Naive B cell (primary cell): Measurements from ENCODE around the gene REC114. TPM values are rescaled to one million over a fixed set of nuclear protein-coding genes. Genes with fewer than 3 reads are reported as not detected.

Experiments used
- ATAC-seq, 2 donors: fragments of 150-1000 bp; cut with Tn5 transposase; 2 replicates each; pipeline ENCODE4 v1.10.0; 2021; ENCODE audit warnings: low read depth in 2 of 2, mild to moderate bottlenecking in 2 of 2, moderate library complexity in 2 of 2
- DNase-seq: peaks from one replicate; pipeline ENCODE4 v3.0.0; 2022
- H3K27ac Mint-ChIP-seq, 6 donors: one replicate each; pipeline ENCODE4 v1.8.0; 2020 to 2022; ENCODE audit warnings: mild to moderate bottlenecking in 6 of 6, mixed read lengths in 6 of 6, moderate library complexity in 5 of 6, inconsistent platforms in 2 of 6
- H3K27me3 Mint-ChIP-seq, 3 donors: one replicate each; pipeline ENCODE4 v1.8.0; 2021 to 2022; ENCODE audit warnings: mixed read lengths in 3 of 3, mild to moderate bottlenecking in 1 of 3
- H3K36me3 Mint-ChIP-seq, 2 donors: one replicate each; pipeline ENCODE4 v1.8.0; 2020 to 2022; ENCODE audit warnings: mixed read lengths in 2 of 2, inconsistent platforms in 1 of 2, mild to moderate bottlenecking in 1 of 2
- H3K4me1 Mint-ChIP-seq, 3 donors: one replicate each; pipeline ENCODE4 v1.8.0; 2020 to 2022; ENCODE audit warnings: mixed read lengths in 3 of 3, inconsistent platforms in 1 of 3, mild to moderate bottlenecking in 1 of 3, moderate library complexity in 1 of 3
- H3K4me3 Mint-ChIP-seq, 8 donors: one replicate each; pipeline ENCODE4 v1.8.0; 2020 to 2022; ENCODE audit warnings: mild to moderate bottlenecking in 8 of 8, mixed read lengths in 8 of 8, moderate library complexity in 8 of 8, inconsistent platforms in 2 of 8
- H3K9me3 Mint-ChIP-seq, 7 donors: one replicate each; pipeline ENCODE4 v1.8.0; 2020 to 2022; ENCODE audit warnings: mixed read lengths in 7 of 7, mild to moderate bottlenecking in 5 of 7, inconsistent platforms in 2 of 7, moderate library complexity in 1 of 7
- polyA plus RNA-seq, 6 donors: library from polyadenylated mRNA; unstranded; fragments of 300-500 nt; fragmentation: Illumina TruSeq; gene quantifications; one replicate each; pipeline ENCODE4 v1.2.3, GENCODE V29; 2021; ENCODE audit warnings: low read depth in 6 of 6

REC114 gene
- polyA plus RNA-seq, 6 donors from 2014 or later: not detected

DNA sequence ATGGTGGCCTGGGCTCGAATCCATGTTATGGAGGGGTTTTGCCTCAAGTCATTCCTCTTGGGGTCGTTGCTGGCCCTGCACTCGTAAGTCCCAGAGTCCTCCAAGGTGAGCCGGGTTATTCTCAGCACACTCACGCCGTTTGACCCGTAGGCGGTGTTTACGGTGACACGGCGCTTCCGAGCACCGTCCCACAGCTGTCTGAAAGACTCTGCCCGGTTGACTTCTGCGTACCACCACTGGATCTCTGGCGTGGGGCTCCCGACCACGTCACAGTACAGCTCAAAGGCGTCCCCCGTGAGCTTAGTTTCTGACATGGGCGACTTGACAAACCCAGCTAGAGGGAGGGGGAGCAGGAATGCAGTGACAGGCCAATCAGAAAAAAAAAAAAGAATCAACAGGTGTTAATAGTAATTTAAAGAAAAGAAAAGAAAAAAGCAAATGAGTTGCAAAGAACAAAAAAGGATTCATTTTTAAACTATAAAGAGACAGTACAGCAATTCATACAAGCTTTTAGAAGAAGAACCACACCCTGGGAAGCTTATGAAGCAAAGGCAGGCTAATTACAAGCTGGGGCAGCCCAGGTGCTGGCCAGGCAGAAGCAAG lies 154.2 kb downstream of the REC114 start:
- DNase-seq (no peak), ATAC-seq (no peak)
- H3K4me1 Mint-ChIP-seq: peaks cover 23 to 41% (median 25%) of the 10 kb centered on the region in 3 donors
- H3K4me3 Mint-ChIP-seq: no peak overlapping the region
- H3K36me3 Mint-ChIP-seq: peaks cover under 1 to 12% of the 10 kb centered on the region in 2 donors
- no peak overlapping the region for H3K27ac Mint-ChIP-seq
- H3K9me3 Mint-ChIP-seq: no peaks in the 10 kb centered on the region
- no peaks in the 10 kb centered on the region for H3K27me3 Mint-ChIP-seq

DNA sequence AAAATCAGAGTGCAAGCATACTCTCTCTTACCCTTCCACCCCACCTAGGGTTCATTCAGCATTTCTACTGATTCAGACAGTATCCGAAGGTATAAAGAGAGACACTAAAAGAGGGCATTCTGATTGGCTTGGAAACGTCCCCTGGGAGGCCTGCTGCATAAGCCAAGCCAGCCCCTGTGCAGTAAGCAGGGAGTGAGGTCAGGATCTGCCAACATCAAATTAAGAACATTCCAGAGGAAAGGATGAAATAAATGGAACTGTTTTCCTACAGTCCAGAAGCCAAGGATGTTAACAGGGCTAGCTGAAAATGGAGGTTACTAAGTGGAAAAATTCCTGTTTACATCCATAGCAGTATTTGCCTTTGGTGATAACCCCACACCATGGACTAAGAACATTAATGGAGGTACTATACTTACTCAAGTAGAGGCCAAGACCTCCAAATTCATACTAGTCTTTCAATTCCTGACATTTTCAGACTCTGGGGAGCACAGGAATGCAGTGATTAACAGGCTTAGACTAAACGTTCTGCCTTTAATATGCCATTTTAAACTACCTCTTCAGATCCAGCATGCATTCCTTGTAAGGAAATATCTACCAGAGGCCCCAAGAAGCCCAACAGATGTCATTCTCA lies 155.7 kb downstream of the REC114 start:
- Mint-ChIP-seq H3K9me3 (no peaks in the 10 kb centered on the region), H3K36me3 (peaks cover 0 to 11% of the 10 kb centered on the region in 2 donors), H3K27ac (no peak overlapping the region), H3K4me1 (peaks cover 23 to 39% (median 24%) of the 10 kb centered on the region in 3 donors), H3K4me3 (no peak overlapping the region), H3K27me3 (no peaks in the 10 kb centered on the region)
- ATAC-seq (no peak), DNase-seq (no peak)

DNA sequence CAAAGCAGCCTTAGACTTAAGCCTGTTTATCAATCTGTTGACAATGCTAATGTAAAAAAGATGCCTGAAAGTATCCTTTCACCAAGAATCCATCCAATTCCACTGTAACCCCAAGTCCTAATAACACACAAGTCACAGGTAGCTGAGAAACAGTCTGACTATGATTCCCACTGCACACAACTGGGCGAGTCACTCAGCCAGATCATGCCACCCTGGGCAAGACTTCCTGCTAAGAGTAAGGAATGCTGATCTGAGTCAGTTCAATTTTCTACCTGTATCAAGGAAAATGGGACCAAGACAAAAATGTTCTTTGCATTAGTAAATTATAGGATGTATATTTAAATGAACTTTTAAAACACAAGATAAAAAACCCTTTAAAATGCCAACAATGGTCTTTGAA lies 157.0 kb downstream of the REC114 start:
- Mint-ChIP-seq H3K9me3 (no peaks in the 10 kb centered on the region), H3K27ac (no peak overlapping the region), H3K36me3 (peaks cover 0 to 11% of the 10 kb centered on the region in 2 donors), H3K4me1 (peaks cover 21 to 33% (median 29%) of the 10 kb centered on the region in 3 donors), H3K27me3 (no peaks in the 10 kb centered on the region), H3K4me3 (no peak overlapping the region)
- ATAC-seq: no peak
- no peak for DNase-seq

DNA sequence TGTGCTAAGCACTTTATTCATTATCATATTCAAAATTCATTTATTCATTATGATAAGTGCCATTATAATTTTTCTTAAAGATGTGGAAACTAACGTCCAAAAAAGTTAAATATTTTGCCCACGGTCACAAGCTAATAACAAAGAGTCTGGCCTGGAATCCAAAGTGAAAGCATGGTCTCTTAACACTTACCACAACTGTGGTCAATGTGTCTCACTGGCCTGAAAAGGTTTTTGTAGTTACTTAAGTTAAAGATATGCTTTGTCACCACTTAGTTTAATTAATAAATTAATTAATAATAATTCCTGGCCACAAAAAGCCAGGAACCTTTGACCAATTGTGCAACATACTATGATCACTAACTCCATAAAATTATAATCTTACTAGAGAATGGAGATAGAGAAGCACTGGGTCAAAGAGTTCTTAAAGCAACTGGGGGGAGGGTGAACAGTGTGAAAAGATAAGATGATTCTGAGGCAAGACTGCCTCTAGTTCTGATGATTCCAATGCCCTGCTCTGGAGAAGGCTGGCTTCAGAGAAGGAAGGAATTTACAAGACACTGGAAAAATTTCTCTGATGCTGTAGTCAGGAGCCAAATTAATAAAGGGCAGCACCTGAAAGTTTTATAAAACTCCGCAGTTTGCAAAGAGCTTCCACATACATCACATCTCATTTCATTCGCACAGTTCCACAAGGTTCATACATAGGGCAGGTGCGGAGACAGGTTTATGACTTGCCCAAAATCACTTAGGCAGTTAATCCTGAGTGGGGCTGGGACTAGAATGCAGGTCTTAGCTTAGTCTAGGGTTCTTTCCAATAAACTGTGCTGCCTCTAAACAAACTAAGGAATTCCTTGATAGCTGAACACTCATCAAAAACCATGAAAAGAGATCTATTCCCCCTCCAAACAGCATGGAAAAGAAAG lies 157.7 kb downstream of the REC114 start:
- Mint-ChIP-seq H3K4me3 (peak overlapping the region in 1 of 8 donors; percentile 41), H3K27me3 (no peaks in the 10 kb centered on the region), H3K27ac (no peak overlapping the region), H3K4me1 (peaks cover 21 to 32% (median 22%) of the 10 kb centered on the region in 3 donors), H3K36me3 (peaks cover 0 to 11% of the 10 kb centered on the region in 2 donors), H3K9me3 (no peaks in the 10 kb centered on the region)
- no peak for DNase-seq
- ATAC-seq: no peak

DNA sequence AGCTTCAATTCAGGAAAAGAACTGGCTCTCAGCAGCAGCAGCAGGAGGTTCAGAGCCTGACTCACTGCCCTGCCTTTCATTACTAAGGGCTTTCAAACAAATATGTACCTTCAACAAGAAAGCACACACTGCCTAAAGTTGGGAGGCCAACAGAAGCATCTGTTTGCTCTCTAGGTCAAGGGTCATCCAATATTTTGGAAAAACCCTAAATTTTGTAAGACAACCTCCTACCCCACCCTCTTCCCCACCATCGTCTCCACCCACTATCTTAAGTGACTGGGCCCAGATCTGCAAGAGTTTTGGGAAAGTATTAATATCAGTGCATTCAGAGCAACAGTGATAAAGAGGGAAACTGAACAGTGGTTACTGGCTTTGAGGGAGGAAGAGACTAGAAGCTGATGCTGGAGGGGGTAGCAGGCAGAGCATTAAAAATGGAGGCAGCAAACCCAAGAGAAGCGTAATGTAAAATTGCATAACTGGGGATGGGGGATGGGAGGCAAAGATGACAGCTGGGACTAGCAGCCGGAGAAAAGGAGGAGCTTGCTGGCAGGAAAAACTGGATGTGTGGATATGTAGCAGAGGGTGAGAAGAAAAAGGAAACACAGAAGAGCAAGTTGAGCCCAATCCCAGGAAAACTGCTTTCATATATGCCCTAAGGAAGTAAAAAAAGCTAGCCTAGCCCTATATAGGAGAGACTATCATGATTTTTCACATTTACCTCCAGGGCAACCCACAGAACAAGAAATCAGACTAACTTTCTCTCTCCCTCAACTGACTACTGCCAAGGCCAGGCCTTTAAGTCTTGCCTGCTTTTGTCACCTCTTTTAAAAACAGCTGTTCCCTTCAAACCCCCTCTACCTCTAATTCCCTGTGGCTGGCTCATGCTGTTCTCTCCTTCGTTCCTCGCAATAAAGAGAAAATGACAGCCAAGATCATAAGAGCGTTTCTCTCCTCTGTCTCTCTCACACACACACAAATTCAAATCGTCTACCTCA lies 158.8 kb downstream of the REC114 start:
- H3K4me1 Mint-ChIP-seq: peaks cover 11 to 30% (median 12%) of the 10 kb centered on the region in 3 donors
- no peaks in the 10 kb centered on the region for H3K27me3 Mint-ChIP-seq
- DNase-seq (no peak), ATAC-seq (no peak)
- no peaks in the 10 kb centered on the region for H3K9me3 Mint-ChIP-seq
- H3K4me3 Mint-ChIP-seq: no peak overlapping the region
- no peak overlapping the region for H3K27ac Mint-ChIP-seq
- peaks cover 0 to 2% of the 10 kb centered on the region in 2 donors for H3K36me3 Mint-ChIP-seq

DNA sequence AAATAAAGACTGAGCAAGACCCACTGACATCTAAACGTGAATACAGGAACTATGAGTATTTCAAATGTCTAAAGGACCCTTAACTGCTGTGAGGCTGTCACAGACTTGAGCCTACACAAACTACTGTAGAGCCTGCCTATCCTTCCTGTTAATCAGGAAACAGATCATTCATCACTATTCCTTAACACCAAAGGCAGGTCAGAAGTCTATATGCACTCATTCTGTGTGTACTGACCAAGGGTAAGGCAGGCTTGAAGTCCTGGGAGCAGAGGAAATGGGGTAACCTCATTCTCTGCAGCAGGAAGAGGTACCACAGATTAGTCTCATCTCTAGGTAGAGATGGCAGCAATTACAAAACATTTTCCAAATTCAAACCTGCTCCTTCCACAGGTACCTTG lies 159.5 kb downstream of the REC114 start:
- Mint-ChIP-seq H3K36me3 (no peaks in the 10 kb centered on the region), H3K27ac (no peak overlapping the region), H3K9me3 (peaks cover 0 to 2% (median 0%) of the 10 kb centered on the region in 7 donors), H3K27me3 (no peaks in the 10 kb centered on the region), H3K4me1 (peaks cover 16 to 37% (median 18%) of the 10 kb centered on the region in 3 donors), H3K4me3 (no peak overlapping the region)
- ATAC-seq (no peak), DNase-seq (no peak)

DNA sequence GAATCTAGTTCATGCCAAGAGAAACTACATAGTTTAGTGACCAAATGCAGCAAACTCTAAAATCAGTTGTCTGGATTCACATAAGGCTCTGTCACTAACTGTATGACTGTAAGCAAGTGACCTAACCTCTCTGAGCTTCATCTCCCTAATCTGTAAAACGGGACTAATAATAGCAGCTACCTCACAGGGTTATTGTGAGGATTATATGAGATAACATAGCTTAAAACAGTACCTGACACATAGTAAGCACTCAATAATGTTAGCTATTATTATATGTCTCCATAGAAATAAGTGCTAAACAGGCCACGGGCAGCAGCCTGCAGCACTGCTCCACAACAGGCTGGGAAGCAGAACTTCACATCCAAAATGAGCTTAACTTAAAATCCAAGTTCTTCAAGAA lies 160.0 kb downstream of the REC114 start:
- Mint-ChIP-seq H3K36me3 (no peaks in the 10 kb centered on the region), H3K27ac (peak overlapping the region in 2 of 6 donors; percentile 1 to 64), H3K4me1 (peaks cover 21 to 39% (median 23%) of the 10 kb centered on the region in 3 donors), H3K9me3 (peaks cover 0 to 2% (median 0%) of the 10 kb centered on the region in 7 donors), H3K4me3 (peak overlapping the region in 1 of 8 donors; percentile 69), H3K27me3 (no peaks in the 10 kb centered on the region)
- no peak for ATAC-seq
- no peak for DNase-seq

DNA sequence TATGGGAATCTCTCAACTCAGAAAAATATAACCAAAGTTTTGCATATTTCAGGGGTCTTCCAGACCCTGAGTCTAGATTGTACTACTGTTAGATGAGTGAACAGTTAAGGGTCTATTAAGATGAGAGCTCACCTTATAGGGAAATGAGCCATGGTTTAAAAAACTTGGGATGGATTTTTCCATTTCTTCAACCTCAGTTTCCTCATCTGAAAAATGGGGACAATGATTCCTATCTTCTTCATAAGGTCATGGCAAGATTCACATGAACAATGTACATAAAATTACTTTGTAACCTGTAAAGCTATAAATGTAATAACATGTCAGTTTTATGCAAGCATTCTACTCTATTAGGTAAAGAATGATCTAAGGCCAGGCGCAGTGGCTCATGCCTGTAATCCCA lies 161.5 kb downstream of the REC114 start:
- peaks cover 22 to 45% (median 26%) of the 10 kb centered on the region in 3 donors for H3K4me1 Mint-ChIP-seq
- no peak overlapping the region for H3K27ac Mint-ChIP-seq
- no peaks in the 10 kb centered on the region for H3K36me3 Mint-ChIP-seq
- H3K27me3 Mint-ChIP-seq: no peaks in the 10 kb centered on the region
- peak overlapping the region in 1 of 8 donors; percentile 41 for H3K4me3 Mint-ChIP-seq
- DNase-seq (no peak), ATAC-seq (no peak)
- peaks cover 0 to 2% (median 0%) of the 10 kb centered on the region in 7 donors for H3K9me3 Mint-ChIP-seq

DNA sequence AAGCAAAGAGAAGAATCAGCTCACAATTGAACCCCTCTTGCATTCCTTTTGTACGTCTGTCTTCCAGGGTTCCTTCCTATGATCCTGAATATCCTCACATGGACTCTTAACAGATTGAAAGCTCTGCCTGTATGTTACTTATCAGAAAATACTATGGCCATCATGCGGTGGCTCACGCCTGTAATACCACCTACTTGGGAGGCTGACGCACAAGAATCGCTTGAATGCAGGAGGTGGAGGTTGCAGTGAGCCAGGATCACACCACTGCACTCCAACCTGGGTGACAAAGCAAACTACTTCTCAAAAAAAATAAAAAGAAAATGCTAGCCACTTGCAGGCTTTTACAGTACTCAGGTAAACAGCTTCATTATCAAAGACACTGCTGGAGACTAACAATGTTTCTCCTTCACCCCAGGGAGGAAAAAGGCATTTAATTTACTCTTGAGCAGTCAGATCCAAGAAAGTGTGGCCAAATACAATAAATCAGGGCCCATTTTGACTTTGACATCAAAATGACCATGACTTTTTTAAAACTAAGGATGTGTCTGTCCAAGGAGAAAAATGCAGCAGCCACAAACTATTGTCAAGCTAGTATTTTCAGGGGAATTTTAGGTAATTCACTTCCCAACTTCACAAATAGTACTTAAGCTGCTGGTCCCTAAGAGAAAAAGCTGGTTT lies 162.9 kb downstream of the REC114 start:
- DNase-seq: no peak
- H3K4me3 Mint-ChIP-seq: no peak overlapping the region
- peaks cover 0 to 2% (median 0%) of the 10 kb centered on the region in 7 donors for H3K9me3 Mint-ChIP-seq
- no peak overlapping the region for H3K27ac Mint-ChIP-seq
- ATAC-seq: no peak
- peaks cover 22 to 57% (median 31%) of the 10 kb centered on the region in 3 donors for H3K4me1 Mint-ChIP-seq
- no peaks in the 10 kb centered on the region for H3K27me3 Mint-ChIP-seq
- no peaks in the 10 kb centered on the region for H3K36me3 Mint-ChIP-seq

DNA sequence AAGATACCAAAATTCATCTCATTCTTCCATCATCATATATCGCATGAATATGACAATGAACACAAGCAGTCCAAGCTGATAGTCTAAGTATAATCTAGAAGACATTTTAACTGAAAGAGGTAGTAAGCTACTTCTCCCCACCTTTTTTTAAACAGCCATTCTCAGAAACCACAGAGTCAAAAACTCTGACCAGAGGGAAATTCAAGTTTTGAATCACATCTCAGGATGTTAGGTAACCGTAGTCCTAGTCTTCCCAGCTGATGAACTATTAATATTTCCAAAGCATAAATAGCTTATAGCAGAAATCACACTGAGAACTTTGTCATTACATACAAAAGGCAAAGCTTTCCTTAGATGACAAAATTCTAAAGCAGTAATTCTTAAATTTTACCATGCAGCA lies 164.4 kb downstream of the REC114 start:
- peak overlapping the region in 1 of 6 donors; percentile 95 for H3K27ac Mint-ChIP-seq
- no peak for ATAC-seq
- peaks cover 31 to 70% (median 43%) of the 10 kb centered on the region in 3 donors for H3K4me1 Mint-ChIP-seq
- peaks cover 0 to 2% (median 0%) of the 10 kb centered on the region in 7 donors for H3K9me3 Mint-ChIP-seq
- H3K36me3 Mint-ChIP-seq: no peaks in the 10 kb centered on the region
- no peak for DNase-seq
- no peaks in the 10 kb centered on the region for H3K27me3 Mint-ChIP-seq
- no peak overlapping the region for H3K4me3 Mint-ChIP-seq

DNA sequence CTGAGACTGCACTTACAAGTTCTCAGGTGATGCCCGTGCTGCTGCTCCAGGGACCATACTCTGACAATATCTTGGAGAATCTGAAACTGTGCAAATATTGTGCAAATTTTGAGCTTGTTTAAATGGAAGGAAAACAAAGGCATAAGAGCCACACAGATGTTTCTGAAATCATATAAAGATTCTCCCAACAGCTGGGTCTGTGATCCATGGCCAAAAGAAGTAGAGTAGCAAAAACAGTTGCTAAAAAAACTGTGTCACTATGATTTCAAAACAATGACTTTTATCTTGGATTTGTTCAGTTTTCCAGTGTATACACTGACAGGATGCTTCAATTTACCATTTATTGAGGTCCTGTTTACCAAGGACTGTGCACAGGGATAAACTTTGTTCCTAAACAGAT lies 164.9 kb downstream of the REC114 start:
- Mint-ChIP-seq H3K9me3 (peaks cover 0 to 2% (median 0%) of the 10 kb centered on the region in 7 donors), H3K27me3 (no peaks in the 10 kb centered on the region), H3K4me1 (peaks cover 33 to 70% (median 43%) of the 10 kb centered on the region in 3 donors), H3K27ac (peak overlapping the region in 1 of 6 donors; percentile 95), H3K36me3 (no peaks in the 10 kb centered on the region), H3K4me3 (no peak overlapping the region)
- DNase-seq (no peak), ATAC-seq (no peak)

DNA sequence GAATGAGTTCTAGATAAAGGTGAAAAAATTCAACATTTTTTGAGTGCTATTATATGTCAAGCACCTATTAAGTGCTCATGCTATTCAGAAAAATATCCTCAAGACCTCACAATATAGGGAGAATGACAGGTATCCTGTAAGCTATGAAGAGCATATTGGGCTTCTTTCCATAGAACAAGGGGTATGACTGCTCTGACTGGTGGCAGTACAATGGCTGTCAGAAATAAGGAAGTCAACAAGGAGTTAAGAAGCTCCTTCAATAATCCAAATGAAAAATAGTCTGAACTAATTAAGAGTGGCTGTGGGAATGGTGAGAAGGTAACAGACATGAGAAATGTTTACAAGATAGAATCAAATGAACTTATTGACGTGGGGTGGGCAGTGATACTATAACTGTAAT lies 165.5 kb downstream of the REC114 start:
- H3K36me3 Mint-ChIP-seq: no peaks in the 10 kb centered on the region
- DNase-seq (no peak), ATAC-seq (no peak)
- H3K4me3 Mint-ChIP-seq: no peak overlapping the region
- H3K27ac Mint-ChIP-seq: peak overlapping the region in 2 of 6 donors; percentile 2 to 48
- peaks cover 0 to 2% (median 0%) of the 10 kb centered on the region in 7 donors for H3K9me3 Mint-ChIP-seq
- no peaks in the 10 kb centered on the region for H3K27me3 Mint-ChIP-seq
- peaks cover 29 to 70% (median 43%) of the 10 kb centered on the region in 3 donors for H3K4me1 Mint-ChIP-seq
